Loucy (cell line): ENCODE results near the gene PARVB.

Source experiments
- EZH2phosphoT487 ChIP-seq: fragments of 200-600 bp; IDR thresholded peaks from 2 replicates; pipeline ENCODE4 v1.6.1; 2018; ENCODE audit warnings: antibody characterized with exemption, mild to moderate bottlenecking, moderate library complexity, borderline replicate concordance
- TF ChIP-seq, protein P1 (sequence below): fragments of 200-600 bp; sonication (generic); conservative IDR thresholded peaks from 2 replicates; pipeline ENCODE4 v1.5.1; 2014; ENCODE audit warnings: mild to moderate bottlenecking, antibody characterized with exemption, low read length

DNA sequence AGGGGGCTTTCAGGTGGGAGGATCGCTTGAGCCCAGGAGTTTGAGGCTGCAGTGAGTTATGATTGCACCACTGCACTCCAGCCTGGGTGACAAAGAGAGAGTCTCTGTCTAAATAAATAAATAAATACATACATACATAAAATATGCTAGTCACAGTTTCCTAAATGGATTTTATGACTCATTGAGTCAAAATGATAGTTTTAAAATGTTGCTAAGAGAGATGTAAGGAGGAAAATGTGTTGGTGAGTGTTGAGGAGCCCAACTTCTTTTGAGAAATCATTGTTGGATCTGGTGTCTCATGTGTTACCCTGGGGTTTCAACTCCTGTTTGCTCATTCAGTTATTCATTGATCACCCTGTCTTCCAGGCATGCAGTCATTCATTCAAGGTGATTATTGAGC is 21.0 kb downstream of the PARVB start:
- TF ChIP-seq, protein P1, sequence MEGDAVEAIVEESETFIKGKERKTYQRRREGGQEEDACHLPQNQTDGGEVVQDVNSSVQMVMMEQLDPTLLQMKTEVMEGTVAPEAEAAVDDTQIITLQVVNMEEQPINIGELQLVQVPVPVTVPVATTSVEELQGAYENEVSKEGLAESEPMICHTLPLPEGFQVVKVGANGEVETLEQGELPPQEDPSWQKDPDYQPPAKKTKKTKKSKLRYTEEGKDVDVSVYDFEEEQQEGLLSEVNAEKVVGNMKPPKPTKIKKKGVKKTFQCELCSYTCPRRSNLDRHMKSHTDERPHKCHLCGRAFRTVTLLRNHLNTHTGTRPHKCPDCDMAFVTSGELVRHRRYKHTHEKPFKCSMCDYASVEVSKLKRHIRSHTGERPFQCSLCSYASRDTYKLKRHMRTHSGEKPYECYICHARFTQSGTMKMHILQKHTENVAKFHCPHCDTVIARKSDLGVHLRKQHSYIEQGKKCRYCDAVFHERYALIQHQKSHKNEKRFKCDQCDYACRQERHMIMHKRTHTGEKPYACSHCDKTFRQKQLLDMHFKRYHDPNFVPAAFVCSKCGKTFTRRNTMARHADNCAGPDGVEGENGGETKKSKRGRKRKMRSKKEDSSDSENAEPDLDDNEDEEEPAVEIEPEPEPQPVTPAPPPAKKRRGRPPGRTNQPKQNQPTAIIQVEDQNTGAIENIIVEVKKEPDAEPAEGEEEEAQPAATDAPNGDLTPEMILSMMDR, result no peak
- no peak for TF ChIP-seq EZH2phosphoT487
